H1 (cell line): ENCODE data around the gene PPP1R3G. TPM values are rescaled to one million over a fixed set of nuclear protein-coding genes. Genes with fewer than 3 reads are reported as not detected.

ENCODE experiments used
- POLR2AphosphoS5 ChIP-seq: IDR thresholded peaks from 2 replicates; pipeline ENCODE4 v1.6.1; 2011; ENCODE audit warnings: low read depth, low read length
- polyA plus RNA-seq, 7 experiments: library from polyadenylated mRNA; depleted of rRNA in 3 of 7; stranded (reverse) in 5 of 7; unstranded in 2 of 7; fragments of >200 nt in 5 of 7; fragments of 200-250 nt in 2 of 7; gene quantifications; 1 replicate in 5 of 7; 2 replicates in 1 of 7; 4 replicates in 1 of 7; pipeline versions ENCODE4 v1.2.1 to v1.2.3, GENCODE V29; 2011 to 2013; ENCODE audit warnings: missing spikeins in 2 of 7, mixed read lengths in 2 of 7
- total RNA-seq: library from RNA; stranded (reverse); fragmentation: NEBNext Ultra II Directional; extraction: Animal tissue kit (Norgen Biotek cat#: 25700); gene quantifications from 2 replicates; pipeline ENCODE4 v1.2.1, GENCODE V29; 2021
- TF ChIP-seq, protein P1 (sequence below): fragments of 300-600 bp; sonication (generic); IDR thresholded peaks from 2 replicates; pipeline ENCODE4 v1.7.1; 2012; ENCODE audit warnings: low read length, moderate library complexity, mild to moderate bottlenecking, inconsistent platforms; ENCODE audit not compliant: insufficient replicate concordance

The PPP1R3G gene
- total and polyA plus RNA-seq, 2 of the 8 experiments (the other 6 are each of a cell fraction or from before 2014, with no cell fraction given), result 0.03 to 0.09 TPM

DNA sequence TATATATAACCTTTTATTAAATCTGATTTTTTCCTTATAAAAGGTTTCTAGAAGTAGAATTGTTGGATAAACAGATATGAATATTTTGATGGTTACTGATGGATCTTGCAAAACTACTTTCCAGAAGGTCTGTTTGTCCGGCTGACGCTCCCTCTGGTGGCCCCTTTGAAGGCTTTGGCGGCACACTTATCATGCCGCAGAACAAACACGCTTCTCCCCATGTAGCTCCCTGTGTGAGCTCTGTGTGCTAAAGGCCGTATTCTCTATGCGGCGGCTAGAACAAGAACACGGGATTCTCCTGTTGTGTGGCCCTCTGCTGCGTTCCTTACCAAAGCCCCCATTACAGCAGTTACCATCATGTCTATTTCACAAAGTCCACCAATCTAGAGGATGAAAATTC lies 30.0 kb downstream of the PPP1R3G start (continued):
- TF ChIP-seq, protein P1, sequence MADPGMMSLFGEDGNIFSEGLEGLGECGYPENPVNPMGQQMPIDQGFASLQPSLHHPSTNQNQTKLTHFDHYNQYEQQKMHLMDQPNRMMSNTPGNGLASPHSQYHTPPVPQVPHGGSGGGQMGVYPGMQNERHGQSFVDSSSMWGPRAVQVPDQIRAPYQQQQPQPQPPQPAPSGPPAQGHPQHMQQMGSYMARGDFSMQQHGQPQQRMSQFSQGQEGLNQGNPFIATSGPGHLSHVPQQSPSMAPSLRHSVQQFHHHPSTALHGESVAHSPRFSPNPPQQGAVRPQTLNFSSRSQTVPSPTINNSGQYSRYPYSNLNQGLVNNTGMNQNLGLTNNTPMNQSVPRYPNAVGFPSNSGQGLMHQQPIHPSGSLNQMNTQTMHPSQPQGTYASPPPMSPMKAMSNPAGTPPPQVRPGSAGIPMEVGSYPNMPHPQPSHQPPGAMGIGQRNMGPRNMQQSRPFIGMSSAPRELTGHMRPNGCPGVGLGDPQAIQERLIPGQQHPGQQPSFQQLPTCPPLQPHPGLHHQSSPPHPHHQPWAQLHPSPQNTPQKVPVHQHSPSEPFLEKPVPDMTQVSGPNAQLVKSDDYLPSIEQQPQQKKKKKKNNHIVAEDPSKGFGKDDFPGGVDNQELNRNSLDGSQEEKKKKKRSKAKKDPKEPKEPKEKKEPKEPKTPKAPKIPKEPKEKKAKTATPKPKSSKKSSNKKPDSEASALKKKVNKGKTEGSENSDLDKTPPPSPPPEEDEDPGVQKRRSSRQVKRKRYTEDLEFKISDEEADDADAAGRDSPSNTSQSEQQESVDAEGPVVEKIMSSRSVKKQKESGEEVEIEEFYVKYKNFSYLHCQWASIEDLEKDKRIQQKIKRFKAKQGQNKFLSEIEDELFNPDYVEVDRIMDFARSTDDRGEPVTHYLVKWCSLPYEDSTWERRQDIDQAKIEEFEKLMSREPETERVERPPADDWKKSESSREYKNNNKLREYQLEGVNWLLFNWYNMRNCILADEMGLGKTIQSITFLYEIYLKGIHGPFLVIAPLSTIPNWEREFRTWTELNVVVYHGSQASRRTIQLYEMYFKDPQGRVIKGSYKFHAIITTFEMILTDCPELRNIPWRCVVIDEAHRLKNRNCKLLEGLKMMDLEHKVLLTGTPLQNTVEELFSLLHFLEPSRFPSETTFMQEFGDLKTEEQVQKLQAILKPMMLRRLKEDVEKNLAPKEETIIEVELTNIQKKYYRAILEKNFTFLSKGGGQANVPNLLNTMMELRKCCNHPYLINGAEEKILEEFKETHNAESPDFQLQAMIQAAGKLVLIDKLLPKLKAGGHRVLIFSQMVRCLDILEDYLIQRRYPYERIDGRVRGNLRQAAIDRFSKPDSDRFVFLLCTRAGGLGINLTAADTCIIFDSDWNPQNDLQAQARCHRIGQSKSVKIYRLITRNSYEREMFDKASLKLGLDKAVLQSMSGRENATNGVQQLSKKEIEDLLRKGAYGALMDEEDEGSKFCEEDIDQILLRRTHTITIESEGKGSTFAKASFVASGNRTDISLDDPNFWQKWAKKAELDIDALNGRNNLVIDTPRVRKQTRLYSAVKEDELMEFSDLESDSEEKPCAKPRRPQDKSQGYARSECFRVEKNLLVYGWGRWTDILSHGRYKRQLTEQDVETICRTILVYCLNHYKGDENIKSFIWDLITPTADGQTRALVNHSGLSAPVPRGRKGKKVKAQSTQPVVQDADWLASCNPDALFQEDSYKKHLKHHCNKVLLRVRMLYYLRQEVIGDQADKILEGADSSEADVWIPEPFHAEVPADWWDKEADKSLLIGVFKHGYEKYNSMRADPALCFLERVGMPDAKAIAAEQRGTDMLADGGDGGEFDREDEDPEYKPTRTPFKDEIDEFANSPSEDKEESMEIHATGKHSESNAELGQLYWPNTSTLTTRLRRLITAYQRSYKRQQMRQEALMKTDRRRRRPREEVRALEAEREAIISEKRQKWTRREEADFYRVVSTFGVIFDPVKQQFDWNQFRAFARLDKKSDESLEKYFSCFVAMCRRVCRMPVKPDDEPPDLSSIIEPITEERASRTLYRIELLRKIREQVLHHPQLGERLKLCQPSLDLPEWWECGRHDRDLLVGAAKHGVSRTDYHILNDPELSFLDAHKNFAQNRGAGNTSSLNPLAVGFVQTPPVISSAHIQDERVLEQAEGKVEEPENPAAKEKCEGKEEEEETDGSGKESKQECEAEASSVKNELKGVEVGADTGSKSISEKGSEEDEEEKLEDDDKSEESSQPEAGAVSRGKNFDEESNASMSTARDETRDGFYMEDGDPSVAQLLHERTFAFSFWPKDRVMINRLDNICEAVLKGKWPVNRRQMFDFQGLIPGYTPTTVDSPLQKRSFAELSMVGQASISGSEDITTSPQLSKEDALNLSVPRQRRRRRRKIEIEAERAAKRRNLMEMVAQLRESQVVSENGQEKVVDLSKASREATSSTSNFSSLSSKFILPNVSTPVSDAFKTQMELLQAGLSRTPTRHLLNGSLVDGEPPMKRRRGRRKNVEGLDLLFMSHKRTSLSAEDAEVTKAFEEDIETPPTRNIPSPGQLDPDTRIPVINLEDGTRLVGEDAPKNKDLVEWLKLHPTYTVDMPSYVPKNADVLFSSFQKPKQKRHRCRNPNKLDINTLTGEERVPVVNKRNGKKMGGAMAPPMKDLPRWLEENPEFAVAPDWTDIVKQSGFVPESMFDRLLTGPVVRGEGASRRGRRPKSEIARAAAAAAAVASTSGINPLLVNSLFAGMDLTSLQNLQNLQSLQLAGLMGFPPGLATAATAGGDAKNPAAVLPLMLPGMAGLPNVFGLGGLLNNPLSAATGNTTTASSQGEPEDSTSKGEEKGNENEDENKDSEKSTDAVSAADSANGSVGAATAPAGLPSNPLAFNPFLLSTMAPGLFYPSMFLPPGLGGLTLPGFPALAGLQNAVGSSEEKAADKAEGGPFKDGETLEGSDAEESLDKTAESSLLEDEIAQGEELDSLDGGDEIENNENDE, result no peak
- no peak for TF ChIP-seq POLR2AphosphoS5
